Superior temporal gyrus (tissue), 1 donor: ENCODE measurements around the gene RIMS4.
"Not testable (repeated sequence)": the region's sequence is repeated elsewhere in the genome, so short reads cannot be mapped to it uniquely, and the experiment has no call there.

Source experiments
- DNase-seq: peaks from one replicate; pipeline ENCODE4 v3.0.0-alpha.2; 2016; ENCODE audit errors: extremely low spot score

The RIMS4 gene

DNA sequence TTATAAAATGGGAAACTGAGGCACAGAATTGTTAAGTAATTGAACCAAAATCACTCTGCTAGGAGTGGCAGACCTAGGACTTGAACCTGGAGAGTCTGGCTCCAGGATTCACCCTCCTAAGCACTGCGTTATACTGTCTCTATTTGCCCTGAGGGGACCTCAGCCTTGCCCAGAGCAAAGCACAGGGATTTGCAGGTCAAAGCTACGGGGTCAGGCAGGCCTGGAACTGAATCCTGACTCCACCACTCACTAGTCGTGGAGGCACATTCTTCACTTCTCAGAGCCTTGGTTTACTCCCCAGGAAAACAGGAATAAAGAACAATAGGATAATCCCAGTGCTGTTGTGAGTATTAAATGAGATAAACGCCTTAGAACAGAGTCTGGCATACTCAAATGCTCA lies 45.3 kb downstream of the RIMS4 start:
- DNase-seq = no peak

DNA sequence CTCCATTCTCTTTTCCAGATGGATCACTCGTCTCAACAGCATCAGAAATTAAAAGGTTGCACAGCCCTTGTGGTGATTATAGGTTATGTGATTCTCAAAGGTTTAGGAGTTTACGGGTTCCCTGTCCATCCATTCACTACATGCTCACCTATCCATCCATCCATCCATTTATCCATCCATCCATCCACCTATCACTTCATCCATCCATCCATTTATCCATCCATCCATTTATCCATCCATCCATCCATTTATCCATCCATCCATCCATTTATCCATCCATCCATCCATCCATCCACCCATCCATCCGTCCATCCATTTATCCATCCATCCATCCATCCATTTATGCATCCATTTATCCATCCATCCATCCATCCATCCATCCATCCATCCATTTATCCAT lies 46.5 kb downstream of the RIMS4 start:
- DNase-seq = not testable (repeated sequence)

DNA sequence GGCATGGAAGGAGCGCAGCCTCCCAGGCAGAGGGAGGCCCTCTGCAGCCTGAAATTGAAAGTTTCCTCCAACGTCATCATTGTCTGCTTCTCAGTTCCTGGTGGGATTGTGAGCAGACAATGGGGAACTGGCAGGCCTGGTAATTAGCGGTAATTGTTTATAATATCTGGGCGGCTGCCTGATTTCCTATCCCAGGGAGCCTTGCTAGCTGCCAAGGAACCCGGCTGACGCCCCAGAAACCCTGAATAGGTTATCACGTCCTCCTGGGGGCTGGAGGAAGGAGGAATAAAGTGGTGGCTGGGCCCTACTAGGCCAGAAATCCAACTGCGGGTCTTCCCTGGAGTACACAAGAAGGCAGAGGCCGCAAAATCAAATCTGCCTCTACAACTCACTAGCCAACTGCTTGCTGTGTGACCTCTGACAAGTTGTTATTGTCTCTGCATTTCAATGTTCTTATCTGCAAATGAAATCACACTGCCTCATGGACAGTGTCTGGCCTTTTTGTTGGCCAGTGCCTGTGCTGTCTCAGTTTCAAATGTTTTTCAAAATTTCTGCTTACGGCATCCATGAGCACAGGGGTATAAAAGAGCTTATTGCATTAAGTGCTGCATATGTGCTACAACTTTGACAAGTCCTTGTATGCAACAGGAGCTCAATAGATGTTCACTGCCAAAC lies 47.7 kb downstream of the RIMS4 start:
- no peak for DNase-seq

DNA sequence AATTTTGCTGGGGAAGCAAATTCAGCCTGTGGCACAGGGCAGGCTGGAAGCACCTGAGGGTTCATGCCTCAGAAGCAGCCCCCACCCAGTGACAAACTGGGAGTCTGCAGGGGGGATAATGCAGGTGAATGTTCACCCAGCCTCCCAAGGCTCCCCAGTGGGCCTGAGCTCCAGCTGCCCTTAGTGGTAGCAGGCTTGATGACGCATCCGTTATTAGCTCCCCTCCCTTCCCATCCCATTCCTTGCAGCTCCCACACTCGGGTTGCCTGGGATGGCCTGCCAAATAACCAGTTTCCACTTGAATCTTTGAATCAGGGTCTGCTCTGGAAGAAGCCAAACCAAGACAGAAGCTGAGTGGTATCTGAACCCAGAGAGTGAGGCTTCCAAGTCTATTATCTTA lies 48.9 kb downstream of the RIMS4 start:
- no peak for DNase-seq

DNA sequence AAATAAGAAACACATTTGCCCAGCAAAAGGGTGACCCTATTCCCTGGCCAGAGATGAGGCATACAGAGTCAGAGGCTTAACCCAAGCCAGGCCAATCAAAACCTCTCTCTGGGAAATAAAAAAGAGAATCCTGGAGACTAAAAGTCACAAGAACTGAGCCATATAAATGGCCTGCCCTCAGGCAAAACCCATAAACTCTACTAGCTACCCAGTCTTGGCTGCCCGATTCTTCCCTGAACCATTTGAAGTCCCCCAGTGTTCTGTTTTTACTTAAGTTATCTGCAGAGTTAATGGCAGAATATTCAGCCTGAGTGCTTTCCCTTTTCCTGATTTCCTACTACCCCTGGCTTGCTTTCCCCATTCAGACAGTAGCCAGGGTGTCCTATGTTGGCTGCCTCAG lies 50.8 kb downstream of the RIMS4 start:
- DNase-seq = no peak

DNA sequence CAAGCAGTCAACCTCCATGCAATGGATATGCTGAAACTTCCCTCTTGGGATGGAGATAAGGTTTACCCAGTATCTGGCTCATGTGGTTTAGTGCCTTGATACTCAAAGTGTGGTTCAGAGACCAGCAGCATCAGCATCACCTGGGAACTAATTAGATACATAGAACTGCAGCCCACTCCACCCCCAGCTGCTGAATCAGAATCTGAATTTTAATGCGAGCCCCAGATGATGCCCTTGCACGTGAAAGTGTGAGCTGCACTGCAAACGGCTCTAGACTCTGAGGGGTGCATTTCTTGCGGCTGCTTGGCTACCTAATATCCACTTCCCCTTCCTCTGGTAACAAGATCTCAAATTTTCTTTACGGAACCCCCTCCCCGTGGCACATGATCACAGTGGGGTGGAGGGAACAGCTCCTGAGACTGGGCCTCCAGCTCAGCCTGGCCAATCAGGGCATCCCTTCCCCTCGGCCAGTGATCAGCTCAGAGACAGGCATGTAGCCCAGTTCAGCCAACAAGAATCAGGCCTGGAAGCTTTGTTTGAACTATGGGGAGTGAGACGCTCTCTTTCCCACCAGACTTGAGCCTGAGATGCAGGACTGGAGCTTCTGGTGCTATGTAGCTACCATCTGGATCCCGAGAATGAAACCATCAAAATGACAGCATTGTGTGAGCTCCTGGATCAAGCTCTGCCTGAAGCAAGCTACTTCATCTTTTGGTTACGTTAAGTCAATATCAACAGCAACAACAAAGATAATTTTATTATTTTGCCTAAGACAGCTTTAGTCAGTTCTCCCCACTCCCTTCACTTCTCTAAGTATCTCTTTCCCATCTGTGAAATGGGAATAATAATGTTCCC lies 51.9 kb downstream of the RIMS4 start:
- DNase-seq = no peak

DNA sequence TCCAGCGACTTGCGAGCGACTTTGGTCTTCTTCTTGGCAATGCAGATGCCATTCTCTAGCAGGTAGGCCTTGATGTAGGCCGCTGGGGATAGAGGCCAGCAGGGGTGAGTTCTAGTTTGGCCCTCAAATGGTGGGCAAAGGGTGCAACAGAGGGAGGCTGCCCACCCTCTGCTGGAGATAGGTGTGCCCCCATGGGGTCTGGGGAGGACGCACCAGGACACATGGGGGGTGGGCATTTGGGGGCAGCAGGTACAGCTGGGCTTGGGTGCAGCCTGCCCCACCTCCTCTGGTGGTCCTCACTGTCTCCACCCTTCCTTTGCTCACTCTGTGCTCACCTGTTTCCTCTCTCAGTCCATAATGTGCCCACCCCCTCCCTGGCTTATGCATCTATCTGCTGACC lies 53.4 kb downstream of the RIMS4 start:
- no peak for DNase-seq

DNA sequence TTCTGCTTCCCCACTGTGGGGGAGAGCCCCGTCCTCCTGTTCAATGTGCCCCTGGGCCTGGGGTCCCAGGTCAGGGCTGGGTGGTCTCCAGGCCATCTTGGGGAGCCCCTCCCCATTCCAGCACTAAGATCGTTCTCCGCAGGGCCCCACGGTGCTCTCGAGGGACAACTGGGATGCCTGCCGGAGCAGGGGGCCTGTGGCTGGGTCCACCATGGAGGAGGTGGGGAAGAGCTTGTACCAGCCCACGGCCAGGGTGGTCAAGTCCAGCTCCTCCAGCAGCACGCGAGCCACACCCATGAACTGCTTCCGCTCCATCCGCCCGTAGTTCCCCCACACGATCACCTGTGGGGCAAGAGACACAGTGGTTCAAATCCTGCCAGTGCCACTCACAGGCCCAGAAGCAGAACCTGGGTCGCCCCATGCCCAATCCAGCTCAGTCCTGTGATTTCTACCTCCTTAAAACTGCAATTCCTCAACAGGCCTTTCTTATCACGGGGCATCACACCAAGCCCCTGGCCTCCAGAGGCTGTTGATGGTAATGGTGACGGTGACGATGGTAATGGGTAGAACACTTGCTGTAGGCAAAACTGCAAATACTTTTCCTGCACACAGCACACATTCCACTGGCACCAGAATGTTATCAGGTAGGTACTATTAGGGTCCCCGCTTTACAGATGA lies 54.2 kb downstream of the RIMS4 start:
- DNase-seq = no peak

DNA sequence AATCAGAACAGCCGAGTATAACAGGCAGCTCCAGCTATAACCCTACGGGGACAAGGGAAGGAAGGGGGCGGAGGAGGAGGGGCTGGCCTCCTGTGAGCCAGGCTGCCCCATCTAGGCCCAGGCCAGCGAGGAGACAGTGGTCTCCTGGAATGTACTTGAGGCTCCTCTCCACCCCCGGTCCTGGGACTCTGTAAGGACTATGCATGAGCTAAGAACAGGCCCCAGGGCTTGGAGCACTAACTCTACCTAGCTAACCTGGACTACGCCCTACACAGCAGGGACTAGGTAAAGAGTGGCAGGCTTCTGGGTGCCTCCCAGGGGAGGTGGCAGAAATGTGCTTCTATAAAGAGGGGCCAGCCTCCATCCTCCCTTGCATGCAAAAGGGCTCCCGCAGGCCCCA lies 55.8 kb downstream of the RIMS4 start:
- DNase-seq = no peak

DNA sequence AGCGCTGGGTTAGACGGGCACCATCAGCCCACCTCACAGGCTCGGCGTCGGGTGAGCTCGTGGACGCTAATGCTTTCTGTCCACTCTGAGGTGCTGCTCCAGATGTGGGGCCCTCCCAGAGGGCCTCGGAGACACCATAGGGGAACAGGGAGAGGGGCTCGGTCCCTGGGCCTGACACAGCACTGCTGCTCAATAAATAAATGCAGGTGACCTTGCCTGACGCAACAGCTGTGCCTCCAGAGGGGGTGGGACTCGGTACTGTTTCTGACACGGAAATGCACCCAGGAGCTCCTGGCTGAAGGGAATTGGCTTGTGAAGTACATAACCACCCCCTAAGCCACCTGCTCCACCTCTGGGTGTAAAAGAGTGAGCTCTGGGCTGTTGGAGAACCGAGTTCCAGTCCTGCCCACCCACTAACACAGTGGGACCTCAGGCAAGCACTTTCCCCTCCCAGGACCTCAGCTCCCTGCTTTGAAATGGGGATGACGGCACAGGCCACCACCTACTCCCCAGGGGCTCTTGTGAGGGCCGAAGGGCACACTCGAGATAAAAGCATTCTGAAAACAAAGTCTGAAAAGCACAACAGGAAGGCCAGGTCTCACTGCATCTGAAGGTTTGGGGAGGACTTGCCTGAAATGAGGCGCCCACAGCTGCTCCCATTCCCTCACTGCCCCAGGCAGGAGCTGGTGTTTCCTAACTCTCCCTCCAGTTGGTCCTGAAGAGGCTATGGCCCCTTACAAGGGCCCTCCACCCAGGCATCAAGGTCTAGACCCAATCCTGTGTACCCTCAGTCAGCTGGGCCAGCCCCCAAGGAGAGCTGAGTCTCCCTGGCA lies 58.0 kb downstream of the RIMS4 start:
- no peak for DNase-seq

DNA sequence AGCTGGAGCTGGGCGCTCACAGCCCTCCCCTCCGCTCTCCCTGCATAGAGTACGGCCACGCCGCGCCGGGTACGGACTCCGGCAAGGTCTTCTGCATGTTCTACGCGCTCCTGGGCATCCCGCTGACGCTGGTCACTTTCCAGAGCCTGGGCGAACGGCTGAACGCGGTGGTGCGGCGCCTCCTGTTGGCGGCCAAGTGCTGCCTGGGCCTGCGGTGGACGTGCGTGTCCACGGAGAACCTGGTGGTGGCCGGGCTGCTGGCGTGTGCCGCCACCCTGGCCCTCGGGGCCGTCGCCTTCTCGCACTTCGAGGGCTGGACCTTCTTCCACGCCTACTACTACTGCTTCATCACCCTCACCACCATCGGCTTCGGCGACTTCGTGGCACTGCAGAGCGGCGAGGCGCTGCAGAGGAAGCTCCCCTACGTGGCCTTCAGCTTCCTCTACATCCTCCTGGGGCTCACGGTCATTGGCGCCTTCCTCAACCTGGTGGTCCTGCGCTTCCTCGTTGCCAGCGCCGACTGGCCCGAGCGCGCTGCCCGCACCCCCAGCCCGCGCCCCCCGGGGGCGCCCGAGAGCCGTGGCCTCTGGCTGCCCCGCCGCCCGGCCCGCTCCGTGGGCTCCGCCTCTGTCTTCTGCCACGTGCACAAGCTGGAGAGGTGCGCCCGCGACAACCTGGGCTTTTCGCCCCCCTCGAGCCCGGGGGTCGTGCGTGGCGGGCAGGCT lies 60.1 kb downstream of the RIMS4 start:
- DNase-seq = no peak

DNA sequence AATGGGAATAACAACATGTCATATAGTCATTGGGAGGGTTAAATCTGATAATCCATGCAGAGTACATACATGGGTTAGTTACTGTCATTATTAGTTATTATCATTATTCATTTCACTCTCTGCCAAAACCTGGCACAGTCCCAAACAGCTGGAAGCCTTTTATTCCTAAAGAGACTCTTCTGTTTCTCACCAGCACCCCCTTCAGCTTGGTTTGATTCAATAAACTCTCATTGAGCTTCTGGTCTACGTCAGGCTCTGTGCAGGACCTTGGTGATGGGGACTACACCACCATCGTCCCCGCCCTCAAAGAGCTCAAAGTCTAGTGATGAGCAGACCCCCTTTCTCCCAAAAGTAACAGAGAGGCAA lies 62.4 kb downstream of the RIMS4 start:
- DNase-seq = peak; percentile 33

DNA sequence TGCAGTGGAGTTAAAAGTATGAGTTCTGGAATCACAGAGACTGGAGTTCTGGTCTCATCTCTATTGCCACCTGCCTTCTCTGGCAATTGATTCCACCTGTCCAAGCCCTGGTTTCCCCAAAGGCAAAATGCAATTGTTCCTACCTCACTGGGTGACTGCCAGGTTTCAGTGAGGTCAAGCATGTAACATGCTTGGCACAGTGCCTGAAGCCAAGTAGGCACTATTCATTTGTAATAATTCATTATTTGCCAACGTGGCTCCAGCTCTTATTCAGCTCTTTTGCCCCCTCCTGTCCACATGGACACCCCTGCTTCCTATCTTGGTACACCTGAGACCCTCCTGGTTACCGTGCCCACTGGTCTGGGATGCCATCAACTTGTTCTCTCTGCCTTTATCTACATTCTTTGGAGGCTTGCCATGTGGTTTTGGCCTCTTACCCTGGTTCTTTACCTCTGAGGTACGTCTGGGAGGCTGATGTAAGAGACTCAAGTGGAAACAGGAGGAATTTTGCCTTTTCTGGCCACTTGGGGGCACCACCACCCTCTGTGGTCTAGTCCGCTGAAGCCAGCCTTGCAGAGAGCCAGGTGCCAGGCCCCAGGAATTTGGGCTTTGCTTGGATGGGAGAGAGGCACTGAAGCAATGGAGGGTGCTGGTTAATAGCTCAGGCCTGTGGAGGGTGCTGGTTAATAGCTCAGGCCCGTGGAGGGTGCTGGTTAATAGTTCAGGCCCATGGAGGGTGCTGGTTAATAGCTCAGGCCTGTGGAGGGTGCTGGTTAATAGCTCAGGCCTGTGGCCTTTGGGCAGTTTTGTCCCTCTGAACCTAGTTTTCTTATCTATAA lies 63.0 kb downstream of the RIMS4 start:
- DNase-seq = peak; percentile 89

DNA sequence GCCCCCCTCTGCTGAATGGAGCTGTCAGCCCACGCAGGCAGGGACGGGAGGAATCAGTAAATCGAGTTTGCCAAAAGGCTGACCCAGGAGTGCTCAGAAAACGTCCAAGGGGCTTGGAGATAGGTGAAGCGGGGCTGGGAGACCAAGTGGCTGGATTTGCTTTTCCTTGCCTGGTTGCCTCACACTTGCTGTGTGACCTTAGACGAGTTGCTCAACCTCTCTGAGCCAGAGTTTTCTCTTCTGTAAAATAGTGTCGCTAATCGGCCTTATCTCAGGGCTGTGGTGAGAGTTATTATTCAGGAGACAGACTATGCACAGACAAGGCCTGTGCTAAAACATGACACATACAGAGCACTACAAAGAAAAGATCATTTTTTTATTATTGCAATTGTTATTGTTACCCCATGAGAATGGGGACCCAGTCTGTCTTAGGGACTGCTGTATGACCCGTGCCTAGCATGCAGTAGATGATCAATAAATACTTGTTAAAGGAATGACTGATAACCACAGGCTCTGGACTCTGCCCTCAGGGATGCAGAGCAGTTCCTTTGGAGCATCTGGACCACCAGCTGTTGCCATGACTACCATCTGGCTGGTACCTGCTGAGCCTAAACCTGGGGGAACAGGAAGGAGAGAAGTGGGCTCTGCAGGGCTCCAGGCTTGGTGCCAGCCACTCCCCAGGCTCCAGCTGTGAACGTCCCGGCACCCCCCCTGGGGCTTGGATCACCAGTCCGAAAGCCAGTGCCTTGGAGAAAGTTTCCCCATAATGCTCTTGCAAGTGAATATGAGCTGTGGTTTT lies 63.8 kb downstream of the RIMS4 start:
- no peak for DNase-seq

DNA sequence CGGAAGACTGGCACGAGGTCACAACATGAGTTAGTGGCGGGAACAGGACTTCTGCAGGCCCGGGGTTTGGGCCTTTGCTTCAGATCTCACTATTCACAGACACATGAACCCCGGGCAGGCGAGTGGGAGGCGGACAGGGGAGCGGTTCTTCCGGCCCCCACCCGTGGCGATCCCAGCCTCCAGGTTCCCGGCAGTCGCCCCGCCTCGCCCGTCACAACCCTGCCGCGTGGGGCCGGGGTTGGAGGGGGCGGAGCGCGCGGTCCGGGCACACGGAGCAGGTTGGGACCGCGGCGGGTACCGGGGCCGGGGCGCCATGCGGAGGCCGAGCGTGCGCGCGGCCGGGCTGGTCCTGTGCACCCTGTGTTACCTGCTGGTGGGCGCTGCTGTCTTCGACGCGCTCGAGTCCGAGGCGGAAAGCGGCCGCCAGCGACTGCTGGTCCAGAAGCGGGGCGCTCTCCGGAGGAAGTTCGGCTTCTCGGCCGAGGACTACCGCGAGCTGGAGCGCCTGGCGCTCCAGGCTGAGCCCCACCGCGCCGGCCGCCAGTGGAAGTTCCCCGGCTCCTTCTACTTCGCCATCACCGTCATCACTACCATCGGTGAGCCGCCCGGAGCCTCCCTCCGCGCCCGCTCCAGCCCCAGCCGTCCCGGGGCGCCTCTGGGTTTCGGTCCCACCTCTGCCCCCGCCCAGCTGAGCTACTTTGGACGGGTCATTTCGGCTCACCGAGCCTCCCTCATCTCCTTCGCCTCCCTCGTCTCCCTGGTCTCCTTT lies 64.6 kb downstream of the RIMS4 start, which contains the start of gene KCNK15:
KCNK15 (plus strand) TSS at position 268 of the 769 bp plus-strand sequence; CDS start at position 314, 46 bp downstream.
- no peak for DNase-seq

DNA sequence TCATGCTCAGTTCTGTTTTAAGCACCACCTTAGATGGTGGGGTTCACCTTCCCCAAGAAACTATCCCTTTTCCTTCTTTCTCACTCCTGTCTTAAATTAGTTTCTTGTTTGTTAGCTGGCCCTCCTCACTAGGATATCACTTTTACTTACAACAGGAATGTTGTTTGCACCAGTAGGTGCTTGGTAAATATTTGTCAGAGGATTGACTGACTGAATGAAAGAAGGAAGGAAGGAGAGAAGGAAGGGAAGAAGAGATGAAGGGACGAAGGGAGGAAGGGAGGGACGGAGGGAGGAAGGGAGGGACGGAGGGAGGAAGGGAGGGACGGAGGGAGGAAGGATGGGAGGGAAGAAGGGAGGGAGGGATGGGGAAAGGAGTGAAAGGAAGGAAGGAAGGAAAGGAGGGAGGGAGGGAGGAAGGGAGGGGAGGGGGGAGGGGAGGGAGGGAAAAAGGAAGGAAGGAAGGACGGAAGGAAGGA lies 65.2 kb downstream of the RIMS4 start:
- DNase-seq = no peak

DNA sequence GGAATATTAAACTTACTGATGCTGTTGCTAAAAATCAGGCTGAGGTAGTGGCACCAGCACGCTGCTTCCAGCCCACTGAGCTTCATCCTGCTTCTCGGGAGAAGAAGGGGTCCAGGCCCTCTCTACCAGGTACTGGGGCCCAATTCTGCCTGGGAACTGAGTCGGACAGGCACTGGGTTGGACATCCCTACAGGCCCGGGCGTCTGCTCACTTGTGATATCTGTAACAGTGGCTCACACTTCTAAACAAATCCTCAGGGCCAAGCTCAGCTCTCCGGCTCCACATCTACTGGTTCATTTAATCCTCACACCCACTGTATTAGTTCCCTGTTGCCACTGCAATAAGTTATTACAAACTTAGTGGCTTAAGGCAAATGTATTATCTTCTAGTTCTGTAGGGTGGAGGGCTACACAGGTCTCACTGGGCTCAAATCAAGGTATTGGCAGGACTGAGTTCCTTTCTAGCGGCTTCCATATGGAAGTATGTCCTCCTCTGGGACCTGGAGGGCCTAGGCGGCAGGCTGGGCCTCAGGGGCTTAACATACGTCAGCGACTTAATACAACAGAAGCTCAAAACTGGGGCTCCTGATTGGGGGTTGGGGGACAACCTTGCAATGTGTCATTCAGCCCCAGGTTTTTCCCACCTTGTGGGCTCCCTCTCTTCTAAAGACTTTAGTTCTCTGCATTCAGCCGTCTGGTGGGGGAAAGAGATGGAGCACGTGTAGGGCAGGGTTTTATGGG lies 66.3 kb downstream of the RIMS4 start:
- DNase-seq = no peak
